ENCODE results near the gene CCDC195. TPM values are rescaled to one million over a fixed set of nuclear protein-coding genes. Genes with fewer than 3 reads are reported as not detected.

Gene CCDC195
- total and polyA plus RNA-seq, 2 experiments from 2014 or later = not detected

DNA sequence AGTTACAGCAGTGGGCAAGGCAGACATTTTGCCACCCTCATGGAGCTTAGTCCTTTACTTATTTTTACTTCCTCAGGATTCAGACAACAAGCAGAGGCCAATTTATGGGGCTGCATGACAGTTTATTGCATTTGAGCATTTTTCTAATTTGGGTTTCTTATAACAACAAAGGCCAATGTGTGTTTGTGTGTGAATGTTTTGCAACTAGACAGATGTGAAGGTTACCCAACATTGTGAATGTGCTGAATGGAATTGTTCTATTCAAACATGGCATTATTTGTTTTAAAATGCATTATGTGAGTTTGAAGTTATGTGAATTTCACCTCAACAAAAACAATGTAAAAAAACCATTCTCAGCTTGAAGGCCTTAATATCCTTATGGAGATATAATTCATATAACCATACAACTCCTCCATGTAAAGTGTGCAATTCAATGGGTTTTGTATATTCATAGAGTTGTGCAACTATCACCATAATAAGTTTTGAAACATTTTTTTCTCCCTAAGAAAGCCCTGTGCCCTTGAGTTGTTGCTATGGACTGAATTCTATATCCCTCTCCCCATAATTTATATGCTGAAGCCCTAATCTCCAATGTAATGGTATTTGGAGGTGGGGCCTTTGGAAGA is 57.3 kb downstream of the CCDC195 start (continued):
- TF ChIP-seq, protein P1, sequence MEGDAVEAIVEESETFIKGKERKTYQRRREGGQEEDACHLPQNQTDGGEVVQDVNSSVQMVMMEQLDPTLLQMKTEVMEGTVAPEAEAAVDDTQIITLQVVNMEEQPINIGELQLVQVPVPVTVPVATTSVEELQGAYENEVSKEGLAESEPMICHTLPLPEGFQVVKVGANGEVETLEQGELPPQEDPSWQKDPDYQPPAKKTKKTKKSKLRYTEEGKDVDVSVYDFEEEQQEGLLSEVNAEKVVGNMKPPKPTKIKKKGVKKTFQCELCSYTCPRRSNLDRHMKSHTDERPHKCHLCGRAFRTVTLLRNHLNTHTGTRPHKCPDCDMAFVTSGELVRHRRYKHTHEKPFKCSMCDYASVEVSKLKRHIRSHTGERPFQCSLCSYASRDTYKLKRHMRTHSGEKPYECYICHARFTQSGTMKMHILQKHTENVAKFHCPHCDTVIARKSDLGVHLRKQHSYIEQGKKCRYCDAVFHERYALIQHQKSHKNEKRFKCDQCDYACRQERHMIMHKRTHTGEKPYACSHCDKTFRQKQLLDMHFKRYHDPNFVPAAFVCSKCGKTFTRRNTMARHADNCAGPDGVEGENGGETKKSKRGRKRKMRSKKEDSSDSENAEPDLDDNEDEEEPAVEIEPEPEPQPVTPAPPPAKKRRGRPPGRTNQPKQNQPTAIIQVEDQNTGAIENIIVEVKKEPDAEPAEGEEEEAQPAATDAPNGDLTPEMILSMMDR (conservative IDR thresholded peaks at IDR 0.05; ENCODE audit: low read depth in 2 of 2) = no peak
- TF ChIP-seq EZH2phosphoT487 (IDR thresholded peaks at IDR 0.05; ENCODE audit: unreplicated experiment) = no peak
- no peak for TF ChIP-seq POLR2AphosphoS5 (IDR thresholded peaks at IDR 0.05; ENCODE audit: low read depth)
- TF ChIP-seq, protein P2, sequence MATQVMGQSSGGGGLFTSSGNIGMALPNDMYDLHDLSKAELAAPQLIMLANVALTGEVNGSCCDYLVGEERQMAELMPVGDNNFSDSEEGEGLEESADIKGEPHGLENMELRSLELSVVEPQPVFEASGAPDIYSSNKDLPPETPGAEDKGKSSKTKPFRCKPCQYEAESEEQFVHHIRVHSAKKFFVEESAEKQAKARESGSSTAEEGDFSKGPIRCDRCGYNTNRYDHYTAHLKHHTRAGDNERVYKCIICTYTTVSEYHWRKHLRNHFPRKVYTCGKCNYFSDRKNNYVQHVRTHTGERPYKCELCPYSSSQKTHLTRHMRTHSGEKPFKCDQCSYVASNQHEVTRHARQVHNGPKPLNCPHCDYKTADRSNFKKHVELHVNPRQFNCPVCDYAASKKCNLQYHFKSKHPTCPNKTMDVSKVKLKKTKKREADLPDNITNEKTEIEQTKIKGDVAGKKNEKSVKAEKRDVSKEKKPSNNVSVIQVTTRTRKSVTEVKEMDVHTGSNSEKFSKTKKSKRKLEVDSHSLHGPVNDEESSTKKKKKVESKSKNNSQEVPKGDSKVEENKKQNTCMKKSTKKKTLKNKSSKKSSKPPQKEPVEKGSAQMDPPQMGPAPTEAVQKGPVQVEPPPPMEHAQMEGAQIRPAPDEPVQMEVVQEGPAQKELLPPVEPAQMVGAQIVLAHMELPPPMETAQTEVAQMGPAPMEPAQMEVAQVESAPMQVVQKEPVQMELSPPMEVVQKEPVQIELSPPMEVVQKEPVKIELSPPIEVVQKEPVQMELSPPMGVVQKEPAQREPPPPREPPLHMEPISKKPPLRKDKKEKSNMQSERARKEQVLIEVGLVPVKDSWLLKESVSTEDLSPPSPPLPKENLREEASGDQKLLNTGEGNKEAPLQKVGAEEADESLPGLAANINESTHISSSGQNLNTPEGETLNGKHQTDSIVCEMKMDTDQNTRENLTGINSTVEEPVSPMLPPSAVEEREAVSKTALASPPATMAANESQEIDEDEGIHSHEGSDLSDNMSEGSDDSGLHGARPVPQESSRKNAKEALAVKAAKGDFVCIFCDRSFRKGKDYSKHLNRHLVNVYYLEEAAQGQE (IDR thresholded peaks at IDR 0.05; ENCODE audit: unreplicated experiment) = no peak
- TF ChIP-seq JUNB (IDR thresholded peaks at IDR 0.05; ENCODE audit: unreplicated experiment) = no peak
- no peak for TF ChIP-seq CREB1 (CRISPR knock-in tag; IDR thresholded peaks at IDR 0.05; ENCODE audit: low read depth)
- TF ChIP-seq ZNF114 (CRISPR knock-in tag; IDR thresholded peaks at IDR 0.05) = no peak
- TF ChIP-seq ZNF331 (CRISPR knock-in tag; IDR thresholded peaks at IDR 0.05; ENCODE audit: low read depth) = no peak
- TF ChIP-seq, protein P3, sequence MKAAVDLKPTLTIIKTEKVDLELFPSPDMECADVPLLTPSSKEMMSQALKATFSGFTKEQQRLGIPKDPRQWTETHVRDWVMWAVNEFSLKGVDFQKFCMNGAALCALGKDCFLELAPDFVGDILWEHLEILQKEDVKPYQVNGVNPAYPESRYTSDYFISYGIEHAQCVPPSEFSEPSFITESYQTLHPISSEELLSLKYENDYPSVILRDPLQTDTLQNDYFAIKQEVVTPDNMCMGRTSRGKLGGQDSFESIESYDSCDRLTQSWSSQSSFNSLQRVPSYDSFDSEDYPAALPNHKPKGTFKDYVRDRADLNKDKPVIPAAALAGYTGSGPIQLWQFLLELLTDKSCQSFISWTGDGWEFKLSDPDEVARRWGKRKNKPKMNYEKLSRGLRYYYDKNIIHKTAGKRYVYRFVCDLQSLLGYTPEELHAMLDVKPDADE (IDR thresholded peaks at IDR 0.05) = no peak
- no peak for TF ChIP-seq STAT1 (IDR thresholded peaks at IDR 0.05; ENCODE audit: unreplicated experiment)

DNA sequence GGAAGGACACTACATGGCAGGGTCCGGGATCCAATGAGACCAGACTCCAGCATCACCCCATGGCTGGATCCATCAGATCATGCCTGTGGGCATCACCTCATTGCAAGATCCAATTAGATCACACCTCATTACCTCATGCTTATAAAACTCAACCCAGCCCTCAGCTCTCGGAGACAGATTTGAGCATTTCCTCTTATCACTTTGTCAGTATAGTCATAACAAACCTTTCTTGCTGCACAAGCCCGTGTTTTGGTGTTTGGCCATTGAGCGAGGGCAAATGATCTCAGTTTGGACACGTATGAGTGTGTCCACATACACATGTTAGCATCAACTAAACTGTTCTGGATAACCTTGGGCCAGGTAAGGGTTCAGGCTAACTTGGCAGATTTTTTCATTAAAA is 58.8 kb downstream of the CCDC195 start:
- Histone ChIP-seq H3F3A (replicated peaks; ENCODE audit: low read depth) (no peaks in the 10 kb centered on the region), H3K4me1 (ENCODE audit: insufficient read depth) (no peaks in the 10 kb centered on the region), H3K4me2 (no peak overlapping the region), H3K27ac (ENCODE audit: low read depth) (no peak overlapping the region), H3K36me3 (ENCODE audit: insufficient read depth) (peaks cover 11% of the 10 kb centered on the region), H2AFZ (no peak overlapping the region), H3K27me3 (ENCODE audit: insufficient read depth) (no peaks in the 10 kb centered on the region), H3K79me2 (replicated peaks; ENCODE audit: insufficient read depth) (no peaks in the 10 kb centered on the region), H4K20me1 (replicated peaks; ENCODE audit: insufficient read depth) (no peaks in the 10 kb centered on the region), H3K9me2 (ENCODE audit: insufficient read depth) (no peaks in the 10 kb centered on the region), H3K4me3 (no peak overlapping the region)
- DNase-seq (ENCODE audit: low spot score) (no peak), ATAC-seq (no peak)
- Mint-ChIP-seq H3K36me3 (ENCODE audit: low read depth) (peaks cover 29% of the 10 kb centered on the region), H3K27me3 (ENCODE audit: insufficient read depth, low read depth, poor library complexity) (peaks cover 8% of the 10 kb centered on the region), H3K4me3 (no peak overlapping the region), H3K27ac (no peak overlapping the region), H3K9me3 (peaks cover 45% of the 10 kb centered on the region), H3K4me1 (no peaks in the 10 kb centered on the region)
- no peak for TF ChIP-seq POLR2AphosphoS5 (IDR thresholded peaks at IDR 0.05; ENCODE audit: low read depth)
- no peak for TF ChIP-seq EZH2 (IDR thresholded peaks at IDR 0.05; ENCODE audit: low read depth, unreplicated experiment)
- TF ChIP-seq, protein P2 (IDR thresholded peaks at IDR 0.05; ENCODE audit: unreplicated experiment) = no peak
- no peak for TF ChIP-seq EZH2phosphoT487 (IDR thresholded peaks at IDR 0.05; ENCODE audit: unreplicated experiment)
- no peak for TF ChIP-seq ZNF114 (CRISPR knock-in tag; IDR thresholded peaks at IDR 0.05)
- TF ChIP-seq, protein P3 (IDR thresholded peaks at IDR 0.05) = no peak
- TF ChIP-seq CREB1 (CRISPR knock-in tag; IDR thresholded peaks at IDR 0.05; ENCODE audit: low read depth) = no peak
- TF ChIP-seq JUNB (IDR thresholded peaks at IDR 0.05; ENCODE audit: unreplicated experiment) = no peak
- no peak for TF ChIP-seq ZNF331 (CRISPR knock-in tag; IDR thresholded peaks at IDR 0.05; ENCODE audit: low read depth)
